ENCODE results near the gene NEK1.

Gene NEK1

DNA sequence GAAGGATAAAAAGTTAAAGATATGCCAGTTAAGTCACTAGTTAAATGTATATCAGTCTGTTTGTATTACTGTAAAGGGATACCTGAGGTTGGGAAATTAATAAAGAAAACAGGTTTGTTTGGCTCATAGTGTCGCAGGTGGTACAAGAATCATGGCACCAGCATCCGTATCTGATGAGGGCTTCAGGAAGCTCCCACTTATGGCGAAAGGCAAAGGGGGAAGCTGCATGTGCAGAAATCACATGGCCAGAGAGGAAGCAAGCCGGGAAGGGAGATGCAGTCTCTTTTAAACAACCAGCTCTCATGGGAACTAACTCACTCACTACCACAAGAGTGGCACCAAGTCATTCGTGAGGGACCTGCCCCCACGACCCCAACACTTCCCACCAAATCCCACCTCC lies 249.8 kb downstream of the NEK1 start:
- no peak overlapping the region for H3K4me3 ChIP-seq (ENCODE audit: insufficient read depth, low read length, poor library complexity, severe bottlenecking)
- H3K27ac ChIP-seq (ENCODE audit: low read depth, low read length): no peak overlapping the region
- no peak overlapping the region for H3K9ac ChIP-seq (ENCODE audit: low read length)
- H3K9me2 ChIP-seq (replicated peaks; ENCODE audit: insufficient read depth, low read length): no peaks in the 10 kb centered on the region
- H3K9me3 ChIP-seq (ENCODE audit: insufficient read depth, low read length): no peaks in the 10 kb centered on the region; the same call in 1 of the 2 replicates
- no peak for TF ChIP-seq EZH2phosphoT487 (conservative IDR thresholded peaks at IDR 0.05; ENCODE audit: low read length)
- TF ChIP-seq, protein P1, sequence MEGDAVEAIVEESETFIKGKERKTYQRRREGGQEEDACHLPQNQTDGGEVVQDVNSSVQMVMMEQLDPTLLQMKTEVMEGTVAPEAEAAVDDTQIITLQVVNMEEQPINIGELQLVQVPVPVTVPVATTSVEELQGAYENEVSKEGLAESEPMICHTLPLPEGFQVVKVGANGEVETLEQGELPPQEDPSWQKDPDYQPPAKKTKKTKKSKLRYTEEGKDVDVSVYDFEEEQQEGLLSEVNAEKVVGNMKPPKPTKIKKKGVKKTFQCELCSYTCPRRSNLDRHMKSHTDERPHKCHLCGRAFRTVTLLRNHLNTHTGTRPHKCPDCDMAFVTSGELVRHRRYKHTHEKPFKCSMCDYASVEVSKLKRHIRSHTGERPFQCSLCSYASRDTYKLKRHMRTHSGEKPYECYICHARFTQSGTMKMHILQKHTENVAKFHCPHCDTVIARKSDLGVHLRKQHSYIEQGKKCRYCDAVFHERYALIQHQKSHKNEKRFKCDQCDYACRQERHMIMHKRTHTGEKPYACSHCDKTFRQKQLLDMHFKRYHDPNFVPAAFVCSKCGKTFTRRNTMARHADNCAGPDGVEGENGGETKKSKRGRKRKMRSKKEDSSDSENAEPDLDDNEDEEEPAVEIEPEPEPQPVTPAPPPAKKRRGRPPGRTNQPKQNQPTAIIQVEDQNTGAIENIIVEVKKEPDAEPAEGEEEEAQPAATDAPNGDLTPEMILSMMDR (IDR thresholded peaks at IDR 0.05; ENCODE audit: insufficient read depth, low read length, poor library complexity, severe bottlenecking): no peak
- no peaks in the 10 kb centered on the region for H3K36me3 ChIP-seq (ENCODE audit: low read length)
- H3F3A ChIP-seq (ENCODE audit: insufficient read depth): no peaks in the 10 kb centered on the region
- no peaks in the 10 kb centered on the region for H3K79me2 ChIP-seq (ENCODE audit: insufficient read depth, low read length)
- no peak overlapping the region for H2AFZ ChIP-seq (ENCODE audit: low read depth, low read length, severe bottlenecking)
- H4K20me1 ChIP-seq (ENCODE audit: low read depth, low read length): no peaks in the 10 kb centered on the region
- no peaks in the 10 kb centered on the region for H3K27me3 ChIP-seq (ENCODE audit: low read length)
- H3K4me2 ChIP-seq (ENCODE audit: low read depth, low read length, poor library complexity, severe bottlenecking): no peak overlapping the region

- no peak overlapping the region for H2AFZ ChIP-seq (ENCODE audit: low read depth, low read length, severe bottlenecking)
- H3K9me2 ChIP-seq (replicated peaks; ENCODE audit: insufficient read depth, low read length): no peaks in the 10 kb centered on the region
- no peaks in the 10 kb centered on the region for H3K79me2 ChIP-seq (ENCODE audit: insufficient read depth, low read length)
- H4K20me1 ChIP-seq (ENCODE audit: low read depth, low read length): no peaks in the 10 kb centered on the region
- H3K27ac ChIP-seq (ENCODE audit: low read depth, low read length): no peak overlapping the region
- H3K27me3 ChIP-seq (ENCODE audit: low read length): no peaks in the 10 kb centered on the region
- H3K9ac ChIP-seq (ENCODE audit: low read length): no peak overlapping the region
- H3K36me3 ChIP-seq (ENCODE audit: low read length): no peaks in the 10 kb centered on the region
- H3K4me3 ChIP-seq (ENCODE audit: insufficient read depth, low read length, poor library complexity, severe bottlenecking): no peak overlapping the region
- no peaks in the 10 kb centered on the region for H3F3A ChIP-seq (ENCODE audit: insufficient read depth)
- no peaks in the 10 kb centered on the region; the same call in 1 of the 2 replicates for H3K9me3 ChIP-seq (ENCODE audit: insufficient read depth, low read length)
- TF ChIP-seq, protein P1 (IDR thresholded peaks at IDR 0.05; ENCODE audit: insufficient read depth, low read length, poor library complexity, severe bottlenecking): no peak
- TF ChIP-seq EZH2phosphoT487 (conservative IDR thresholded peaks at IDR 0.05; ENCODE audit: low read length): no peak
- H3K4me2 ChIP-seq (ENCODE audit: low read depth, low read length, poor library complexity, severe bottlenecking): no peak overlapping the region
Observed at GRCh38 chr4:169361756-169362155, 250.6 kb downstream of the NEK1 start.

DNA sequence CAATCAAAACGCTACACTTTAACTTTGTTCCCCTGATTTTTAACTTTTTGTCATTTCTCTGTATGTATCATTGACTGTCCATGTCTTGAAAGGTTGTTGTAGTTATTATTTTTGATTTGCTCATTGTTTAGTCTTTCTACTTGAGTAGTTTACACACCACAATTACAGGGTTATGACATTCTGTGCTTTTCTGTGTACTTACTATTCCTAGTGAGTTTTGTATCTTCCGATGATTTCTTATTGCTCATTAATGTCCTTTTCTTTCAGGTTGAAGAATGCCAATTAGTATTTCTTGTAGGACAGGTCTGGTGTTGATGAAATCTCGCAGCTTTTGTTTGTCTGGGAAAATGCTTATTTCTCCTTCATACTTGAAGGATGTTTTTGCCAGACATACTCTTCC lies 252.4 kb downstream of the NEK1 start:
- H3K36me3 ChIP-seq (ENCODE audit: low read length): no peaks in the 10 kb centered on the region
- no peaks in the 10 kb centered on the region for H3K79me2 ChIP-seq (ENCODE audit: insufficient read depth, low read length)
- H4K20me1 ChIP-seq (ENCODE audit: low read depth, low read length): no peaks in the 10 kb centered on the region
- no peak overlapping the region for H3K9ac ChIP-seq (ENCODE audit: low read length)
- H3K9me3 ChIP-seq (ENCODE audit: insufficient read depth, low read length): no peaks in the 10 kb centered on the region
- no peaks in the 10 kb centered on the region for H3K27me3 ChIP-seq (ENCODE audit: low read length)
- no peak overlapping the region for H3K4me2 ChIP-seq (ENCODE audit: low read depth, low read length, poor library complexity, severe bottlenecking)
- H3F3A ChIP-seq (ENCODE audit: insufficient read depth): no peaks in the 10 kb centered on the region
- TF ChIP-seq, protein P1 (IDR thresholded peaks at IDR 0.05; ENCODE audit: insufficient read depth, low read length, poor library complexity, severe bottlenecking): no peak
- TF ChIP-seq EZH2phosphoT487 (conservative IDR thresholded peaks at IDR 0.05; ENCODE audit: low read length): no peak
- H3K9me2 ChIP-seq (replicated peaks; ENCODE audit: insufficient read depth, low read length): no peaks in the 10 kb centered on the region
- no peak overlapping the region for H3K27ac ChIP-seq (ENCODE audit: low read depth, low read length)
- no peak overlapping the region for H3K4me3 ChIP-seq (ENCODE audit: insufficient read depth, low read length, poor library complexity, severe bottlenecking)
- H2AFZ ChIP-seq (ENCODE audit: low read depth, low read length, severe bottlenecking): no peak overlapping the region
